HCT116 (cell line): ENCODE data around the gene TENM4. TPM values are rescaled to one million over a fixed set of nuclear protein-coding genes. Genes with fewer than 3 reads are reported as not detected.

ENCODE experiments used
- ATAC-seq: fragments of 200-7000 bp; cut with Tn5 transposase; 2 replicates; pipeline ENCODE4 v1.9.1; 2020; ENCODE audit warnings: mild to moderate bottlenecking, moderate library complexity
- BruUV-seq: library from RNA; stranded (reverse); fragments of 400-500 nt; replicated peaks from 2 replicates; lab custom pipeline; 2021; lab: Mats Ljungman, UMichigan
- CTCF ChIA-PET: fragments of 300-600 bp; sonication (Branson Sonifier 250); formaldehyde crosslinking; loops from one replicate; lab custom pipeline; 2021; ENCODE audit warnings: antibody characterized with exemption; lab: Charles Lee
- POLR2A ChIA-PET: fragments of 300-600, 350-600 bp; sonication (Branson Sonifier 250); formaldehyde crosslinking; loops from one replicate; lab custom pipeline; 2021; ENCODE audit warnings: antibody characterized with exemption; lab: Charles Lee
- RAD21 ChIA-PET, 2 experiments: fragments of 300-600 bp; sonication (Branson Sonifier 250); formaldehyde crosslinking; loops; one replicate each; lab custom pipeline; 2023; ENCODE audit warnings: low total read pairs in 2 of 2; ENCODE audit not compliant: uncharacterized antibody in 2 of 2, unreplicated experiment in 2 of 2, low non-redundant PET in 1 of 2; lab: Charles Lee
- DNase-seq: peaks from one replicate; pipeline ENCODE4 v3.0.0-alpha.2; 2010; ENCODE audit warnings: low read depth, low spot score
- H2AFZ ChIP-seq: fragments of 200-600 bp; shearing (Covaris generic), sonication (generic); 2 replicates; pipeline ENCODE4 v1.6.1; 2017; ENCODE audit warnings: low read depth, mixed run types, mixed read lengths, antibody characterized with exemption, low read length; ENCODE audit not compliant: poor library complexity, severe bottlenecking
- H3K27ac ChIP-seq: 2 replicates; pipeline ENCODE4 v1.5.1; 2012; ENCODE audit warnings: low read depth, low read length
- H3K27me3 ChIP-seq: fragments of 200-600 bp; sonication (generic); 2 replicates; pipeline ENCODE4 v1.6.1; 2016; ENCODE audit warnings: mixed run types, low read length, mixed read lengths; ENCODE audit not compliant: insufficient read depth
- H3K36me3 ChIP-seq, 2 experiments: fragments of 200-500 bp in 1 of 2; fragments of 200-600 bp in 1 of 2; sonication (Bioruptor generic) in 1 of 2; sonication (generic) in 1 of 2; 2 replicates each; pipeline versions ENCODE4 v1.5.1 to v1.6.1; 2014 to 2016; ENCODE audit warnings: low read length in 2 of 2, inconsistent platforms in 1 of 2, mixed read lengths in 1 of 2, mixed run types in 1 of 2; ENCODE audit not compliant: insufficient read depth in 2 of 2, control insufficient read depth in 1 of 2
- H3K4me1 ChIP-seq, 2 experiments: fragments of 200-600 bp in 1 of 2; sonication (generic) in 1 of 2; 2 replicates each; pipeline versions ENCODE4 v1.5.1 to v1.6.1; 2012 to 2017; ENCODE audit warnings: low read length in 2 of 2, inconsistent platforms in 1 of 2, mild to moderate bottlenecking in 1 of 2, mixed read lengths in 1 of 2, mixed run types in 1 of 2, moderate library complexity in 1 of 2; ENCODE audit not compliant: insufficient read depth in 2 of 2, control insufficient read depth in 1 of 2
- H3K4me2 ChIP-seq: fragments of 200-600 bp; sonication (generic); 2 replicates; pipeline ENCODE4 v1.6.1; 2017; ENCODE audit warnings: mixed run types, low read length, mixed read lengths
- H3K4me3 ChIP-seq, 2 experiments: fragments of 200-600 bp in 1 of 2; sonication (generic) in 1 of 2; replicated peaks in 1 of 2; 2 replicates each; pipeline ENCODE4 v1.5.1; 2011 to 2016; ENCODE audit warnings: low read length in 2 of 2, control low read depth in 1 of 2, low read depth in 1 of 2, mild to moderate bottlenecking in 1 of 2, mixed read lengths in 1 of 2, mixed run types in 1 of 2
- H3K79me2 ChIP-seq: fragments of 200-600 bp; sonication (generic); 2 replicates; pipeline ENCODE4 v1.6.1; 2017; ENCODE audit warnings: mild to moderate bottlenecking, mixed run types, low read length, moderate library complexity, mixed read lengths; ENCODE audit not compliant: insufficient read depth
- H3K9ac ChIP-seq: fragments of 200-600 bp; sonication (generic); 2 replicates; pipeline ENCODE4 v1.6.1; 2016; ENCODE audit warnings: low read length, mixed read lengths
- H3K9me2 ChIP-seq: fragments of 200-600 bp; sonication (generic), shearing (Covaris generic); 2 replicates; pipeline ENCODE4 v1.6.1; 2017; ENCODE audit warnings: mixed run types, mild to moderate bottlenecking, moderate library complexity; ENCODE audit not compliant: insufficient read depth
- H3K9me3 ChIP-seq, 2 experiments: fragments of 200-500 bp in 1 of 2; fragments of 200-600 bp in 1 of 2; sonication (Bioruptor generic) in 1 of 2; sonication (generic) in 1 of 2; 2 replicates each; pipeline ENCODE4 v1.6.1; 2014 to 2017; ENCODE audit warnings: low read length in 2 of 2, mixed read lengths in 2 of 2, inconsistent platforms in 1 of 2, low read depth in 1 of 2, mild to moderate bottlenecking in 1 of 2, mixed run types in 1 of 2, moderate library complexity in 1 of 2; ENCODE audit not compliant: control insufficient read depth in 1 of 2, insufficient read depth in 1 of 2
- H4K20me1 ChIP-seq: fragments of 200-600 bp; sonication (generic), shearing (Covaris generic); 2 replicates; pipeline ENCODE4 v1.6.1; 2017; ENCODE audit warnings: mixed run types, mild to moderate bottlenecking, moderate library complexity; ENCODE audit not compliant: insufficient read depth
- ATF3 ChIP-seq: IDR thresholded peaks from 2 replicates; pipeline ENCODE4 v1.6.1; 2012
- CBX3 ChIP-seq: IDR thresholded peaks from 2 replicates; pipeline ENCODE4 v1.6.1; 2012; ENCODE audit warnings: low read depth
- CTCF ChIP-seq, 3 experiments: fragments of 200-600 bp in 1 of 3; sonication (generic) in 1 of 3; IDR thresholded peaks in 2 of 3; conservative IDR thresholded peaks in 1 of 3; 2 replicates each; pipeline ENCODE4 v1.5.1; 2012 to 2017; ENCODE audit warnings: low read depth in 2 of 3, low read length in 2 of 3, antibody characterized with exemption in 1 of 3, borderline replicate concordance in 1 of 3, control low read depth in 1 of 3, mild to moderate bottlenecking in 1 of 3, mixed read lengths in 1 of 3, mixed run types in 1 of 3, moderate library complexity in 1 of 3; ENCODE audit not compliant: insufficient read depth in 1 of 3
- EGR1 ChIP-seq: IDR thresholded peaks from 2 replicates; pipeline ENCODE4 v1.6.1; 2012; ENCODE audit warnings: low read depth
- ELF1 ChIP-seq: IDR thresholded peaks from 2 replicates; pipeline ENCODE4 v1.6.1; 2012; ENCODE audit warnings: low read depth, borderline replicate concordance
- EZH2 ChIP-seq: fragments of 200-600 bp; sonication (generic); IDR thresholded peaks from 2 replicates; pipeline ENCODE4 v1.6.1; 2017; ENCODE audit warnings: antibody characterized with exemption, mixed run types
- EZH2phosphoT487 ChIP-seq: fragments of 200-600 bp; IDR thresholded peaks from 2 replicates; pipeline ENCODE4 v1.6.1; 2018; ENCODE audit warnings: antibody characterized with exemption, borderline replicate concordance
- FOSL1 ChIP-seq: IDR thresholded peaks from 2 replicates; pipeline ENCODE4 v1.6.1; 2012; ENCODE audit warnings: low read depth
- MAX ChIP-seq: IDR thresholded peaks from 2 replicates; pipeline ENCODE4 v1.6.1; 2012
- REST ChIP-seq: IDR thresholded peaks from 2 replicates; pipeline ENCODE4 v1.6.1; 2012; ENCODE audit warnings: low read depth
- SIN3A ChIP-seq: IDR thresholded peaks from 2 replicates; pipeline ENCODE4 v1.6.1; 2012; ENCODE audit warnings: low read depth
- SP1 ChIP-seq: IDR thresholded peaks from 2 replicates; pipeline ENCODE4 v1.6.1; 2012; ENCODE audit warnings: low read depth
- SRF ChIP-seq: IDR thresholded peaks from 2 replicates; pipeline ENCODE4 v1.6.1; 2012; ENCODE audit warnings: low read depth
- YY1 ChIP-seq: IDR thresholded peaks from 2 replicates; pipeline ENCODE4 v1.6.1; 2011; ENCODE audit warnings: low read length, low read depth, moderate library complexity, mild to moderate bottlenecking; ENCODE audit not compliant: insufficient replicate concordance; ENCODE audit errors: extremely low read depth
- intact Hi-C: fragments of 100-400 bp; cut with micrococcal nuclease; formaldehyde crosslinking; loops from 2 replicates; pipeline ENCODE4 v1.10.0; 2022
- total RNA-seq: library from RNA; stranded (reverse); gene quantifications from one replicate; pipeline ENCODE4 v1.2.1, GENCODE V29; 2021; ENCODE audit not compliant: unreplicated experiment

The TENM4 gene
- total RNA-seq, 1 experiment from 2014 or later: 0.05 TPM

GRCh38 chr11:78783846-78784245, 657.0 kb downstream of the TENM4 start:
- no peak overlapping the region for H2AFZ ChIP-seq
- H3K4me1 ChIP-seq: no peaks in the 10 kb centered on the region
- TF ChIP-seq FOSL1 (no peak), CTCF (IDR thresholded peaks at IDR 0.05 in 2 of 3, conservative IDR thresholded peaks at IDR 0.05 in 1 of 3; ENCODE audit: borderline replicate concordance in 1 of 3, insufficient read depth in 1 of 3, low read depth in 2 of 3, low read length in 2 of 3) (no peak), SIN3A (no peak), CBX3 (no peak), REST (no peak), EZH2 (no peak), YY1 (no peak), ATF3 (no peak), ELF1 (no peak), SP1 (no peak), SRF (no peak), EGR1 (no peak), MAX (no peak), EZH2phosphoT487 (no peak)
- DNase-seq (no peak), ATAC-seq (no peak)
- H4K20me1 ChIP-seq: no peaks in the 10 kb centered on the region
- no peaks in the 10 kb centered on the region for H3K9me3 ChIP-seq
- intact Hi-C loops: no loop called here
- no TSS peak for BruUV-seq
- CTCF ChIA-PET: no interaction called here
- no peaks in the 10 kb centered on the region for H3K79me2 ChIP-seq
- H3K4me2 ChIP-seq: no peak overlapping the region
- no peak overlapping the region for H3K9ac ChIP-seq
- peaks cover 38% of the 10 kb centered on the region for H3K27me3 ChIP-seq
- no peaks in the 10 kb centered on the region for H3K36me3 ChIP-seq
- H3K4me3 ChIP-seq: no peak overlapping the region
- no peaks in the 10 kb centered on the region for H3K9me2 ChIP-seq
- no peak overlapping the region for H3K27ac ChIP-seq
- POLR2A ChIA-PET: no interaction called here
- RAD21 ChIA-PET: no interaction called here
